Smooth muscle cell (in vitro differentiated cells): ENCODE measurements around the gene EMILIN3. TPM values are rescaled to one million over a fixed set of nuclear protein-coding genes. Genes with fewer than 3 reads are reported as not detected.

Experiments
- DNase-seq: peaks from one replicate; lab custom pipeline; 2025; ENCODE audit not compliant: unreplicated experiment; lab: John Stamatoyannopoulos, UW
- H2AFZ ChIP-seq: fragments of 200-600 bp; sonication (generic); 2 replicates; pipeline ENCODE4 v1.6.0; 2016; ENCODE audit warnings: antibody characterized with exemption, low read depth, mild to moderate bottlenecking
- H3F3A ChIP-seq: fragments of 200-600 bp; sonication (generic); 2 replicates; pipeline ENCODE4 v1.6.0; 2017; ENCODE audit warnings: antibody characterized with exemption, low read depth
- H3K27ac ChIP-seq: fragments of 200-600 bp; sonication (generic); 2 replicates; pipeline ENCODE4 v1.5.1; 2016; ENCODE audit warnings: low read depth, mild to moderate bottlenecking
- H3K27me3 ChIP-seq: fragments of 200-600 bp; sonication (generic); 2 replicates; pipeline ENCODE4 v1.6.1; 2016; ENCODE audit warnings: low read depth, mild to moderate bottlenecking
- H3K36me3 ChIP-seq: fragments of 200-600 bp; sonication (generic); 2 replicates; pipeline ENCODE4 v1.5.1; 2016; ENCODE audit warnings: low read depth
- H3K4me1 ChIP-seq: fragments of 200-600 bp; sonication (generic); 2 replicates; pipeline ENCODE4 v1.5.1; 2016; ENCODE audit warnings: low read depth
- H3K4me2 ChIP-seq: fragments of 200-600 bp; sonication (generic); 2 replicates; pipeline ENCODE4 v1.6.0; 2016; ENCODE audit warnings: mild to moderate bottlenecking
- H3K4me3 ChIP-seq: fragments of 200-600 bp; sonication (generic); 2 replicates; pipeline ENCODE4 v1.5.1; 2016; ENCODE audit warnings: mild to moderate bottlenecking
- H3K79me2 ChIP-seq: fragments of 200-600 bp; sonication (generic); 2 replicates; pipeline ENCODE4 v1.6.0; 2016; ENCODE audit warnings: low read depth, mild to moderate bottlenecking
- H3K9ac ChIP-seq: fragments of 200-600 bp; sonication (generic); 2 replicates; pipeline ENCODE4 v1.6.0; 2016; ENCODE audit warnings: low read depth
- H3K9me3 ChIP-seq: fragments of 200-600 bp; sonication (generic); replicated peaks from 2 replicates; pipeline ENCODE4 v1.5.1; 2016; ENCODE audit warnings: low read depth
- H4K20me1 ChIP-seq: fragments of 200-600 bp; sonication (generic); 2 replicates; pipeline ENCODE4 v1.6.0; 2016; ENCODE audit warnings: low read depth
- CTCF ChIP-seq: fragments of 200-600 bp; sonication (generic); IDR thresholded peaks from 2 replicates; pipeline ENCODE4 v1.5.1; 2017; ENCODE audit warnings: borderline replicate concordance, mild to moderate bottlenecking, antibody characterized with exemption; ENCODE audit not compliant: insufficient read depth, poor library complexity, severe bottlenecking
- WGBS: methylation state at CpG from one replicate; pipeline ENCODE4 v1.1.7; 2016; ENCODE audit warnings: low lambda C conversion rate; 5-methylcytosine and 5-hydroxymethylcytosine counted together
- polyA plus RNA-seq: library from polyadenylated mRNA; unstranded; fragments of >200 nt; fragmentation: Nextera tagmentation; extraction: Ambion mirVana; gene quantifications from 2 replicates; pipeline ENCODE4 v1.2.1, GENCODE V29; 2016
- total RNA-seq: library from RNA; depleted of rRNA; stranded (reverse); fragments of >200 nt; gene quantifications from 2 replicates; pipeline ENCODE4 v1.2.3, GENCODE V29; 2014

The EMILIN3 gene
- total and polyA plus RNA-seq, 2 experiments from 2014 or later = 0.18 to 0.36 TPM

- no peaks in the 10 kb centered on the region for H3K79me2 ChIP-seq
- peaks cover 3% of the 10 kb centered on the region for H3K4me1 ChIP-seq
- WGBS = 93% methylated on average over 11 of the region's 11 CpGs
- no peaks in the 10 kb centered on the region for H3F3A ChIP-seq
- H3K27me3 ChIP-seq = no peaks in the 10 kb centered on the region
- no peak overlapping the region for H3K27ac ChIP-seq
- no peaks in the 10 kb centered on the region for H3K9me3 ChIP-seq
- no peak for TF ChIP-seq CTCF
- no peak overlapping the region for H3K4me3 ChIP-seq
- H2AFZ ChIP-seq = no peak overlapping the region
- H4K20me1 ChIP-seq = no peaks in the 10 kb centered on the region
- H3K4me2 ChIP-seq = no peak overlapping the region
- no peak for DNase-seq
- H3K9ac ChIP-seq = no peak overlapping the region
- no peaks in the 10 kb centered on the region for H3K36me3 ChIP-seq
Measured at GRCh38 chr20:41344938-41345728, 21.5 kb downstream of the EMILIN3 start.

- no peaks in the 10 kb centered on the region for H3F3A ChIP-seq
- H3K4me1 ChIP-seq = peaks cover 6% of the 10 kb centered on the region
- no peak for DNase-seq
- H2AFZ ChIP-seq = no peak overlapping the region
- H3K4me3 ChIP-seq = no peak overlapping the region
- H3K4me2 ChIP-seq = peak overlapping the region; percentile 22
- no peaks in the 10 kb centered on the region for H3K27me3 ChIP-seq
- WGBS = 76% methylated on average over 4 of the region's 4 CpGs
- H3K36me3 ChIP-seq = no peaks in the 10 kb centered on the region
- no peaks in the 10 kb centered on the region for H4K20me1 ChIP-seq
- H3K79me2 ChIP-seq = no peaks in the 10 kb centered on the region
- H3K9me3 ChIP-seq = no peaks in the 10 kb centered on the region
- no peak overlapping the region for H3K9ac ChIP-seq
- H3K27ac ChIP-seq = no peak overlapping the region
- no peak for TF ChIP-seq CTCF
Measured at GRCh38 chr20:41344477-41344876, 22.1 kb downstream of the EMILIN3 start.

GRCh38 chr20:41342474-41343464 is 23.8 kb downstream of the EMILIN3 start:
- H3F3A ChIP-seq = no peaks in the 10 kb centered on the region
- no peak overlapping the region for H3K27ac ChIP-seq
- TF ChIP-seq CTCF = no peak
- no peaks in the 10 kb centered on the region for H3K9me3 ChIP-seq
- no peaks in the 10 kb centered on the region for H3K27me3 ChIP-seq
- no peaks in the 10 kb centered on the region for H4K20me1 ChIP-seq
- H3K4me1 ChIP-seq = peaks cover 6% of the 10 kb centered on the region
- no peaks in the 10 kb centered on the region for H3K79me2 ChIP-seq
- no peak overlapping the region for H3K4me2 ChIP-seq
- no peak overlapping the region for H3K4me3 ChIP-seq
- DNase-seq = no peak
- H3K36me3 ChIP-seq = no peaks in the 10 kb centered on the region
- 96% methylated on average over 9 of the region's 9 CpGs for WGBS
- H3K9ac ChIP-seq = no peak overlapping the region
- H2AFZ ChIP-seq = no peak overlapping the region
